Loucy (cell line): ENCODE measurements around the gene KIF2C.
"Not testable (repeated sequence)": the region's sequence is repeated elsewhere in the genome, so short reads cannot be mapped to it uniquely, and the experiment has no call there.

Experiments used
- EZH2phosphoT487 ChIP-seq: fragments of 200-600 bp; IDR thresholded peaks from 2 replicates; pipeline ENCODE4 v1.6.1; 2018; ENCODE audit warnings: antibody characterized with exemption, mild to moderate bottlenecking, moderate library complexity, borderline replicate concordance
- TF ChIP-seq, protein P1 (sequence below): fragments of 200-600 bp; sonication (generic); conservative IDR thresholded peaks from 2 replicates; pipeline ENCODE4 v1.5.1; 2014; ENCODE audit warnings: mild to moderate bottlenecking, antibody characterized with exemption, low read length

DNA sequence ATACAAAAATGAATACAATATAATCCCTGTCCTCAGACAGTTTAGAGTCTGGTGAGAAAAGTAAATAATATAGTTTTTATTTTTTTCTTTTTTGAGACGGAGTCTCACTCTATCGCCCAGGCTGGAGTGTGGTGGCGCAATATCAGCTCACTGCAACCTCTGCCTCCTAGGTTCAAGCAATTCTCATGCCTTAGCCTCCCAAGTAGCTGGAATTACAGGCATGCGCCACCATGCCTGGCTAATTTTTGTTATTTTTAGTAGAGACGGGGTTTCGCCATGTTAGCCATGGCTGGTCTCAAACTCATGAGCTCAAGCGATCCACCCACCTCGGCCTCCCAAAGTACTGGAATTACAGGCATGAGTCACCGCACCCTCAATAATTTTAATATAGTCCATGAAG lies 40.3 kb upstream of the KIF2C start:
- TF ChIP-seq, protein P1, sequence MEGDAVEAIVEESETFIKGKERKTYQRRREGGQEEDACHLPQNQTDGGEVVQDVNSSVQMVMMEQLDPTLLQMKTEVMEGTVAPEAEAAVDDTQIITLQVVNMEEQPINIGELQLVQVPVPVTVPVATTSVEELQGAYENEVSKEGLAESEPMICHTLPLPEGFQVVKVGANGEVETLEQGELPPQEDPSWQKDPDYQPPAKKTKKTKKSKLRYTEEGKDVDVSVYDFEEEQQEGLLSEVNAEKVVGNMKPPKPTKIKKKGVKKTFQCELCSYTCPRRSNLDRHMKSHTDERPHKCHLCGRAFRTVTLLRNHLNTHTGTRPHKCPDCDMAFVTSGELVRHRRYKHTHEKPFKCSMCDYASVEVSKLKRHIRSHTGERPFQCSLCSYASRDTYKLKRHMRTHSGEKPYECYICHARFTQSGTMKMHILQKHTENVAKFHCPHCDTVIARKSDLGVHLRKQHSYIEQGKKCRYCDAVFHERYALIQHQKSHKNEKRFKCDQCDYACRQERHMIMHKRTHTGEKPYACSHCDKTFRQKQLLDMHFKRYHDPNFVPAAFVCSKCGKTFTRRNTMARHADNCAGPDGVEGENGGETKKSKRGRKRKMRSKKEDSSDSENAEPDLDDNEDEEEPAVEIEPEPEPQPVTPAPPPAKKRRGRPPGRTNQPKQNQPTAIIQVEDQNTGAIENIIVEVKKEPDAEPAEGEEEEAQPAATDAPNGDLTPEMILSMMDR = not testable (repeated sequence)
- TF ChIP-seq EZH2phosphoT487 = not testable (repeated sequence)
